Glutamatergic neuron (in vitro differentiated cells): Measurements from ENCODE around the gene TTC4. TPM values are rescaled to one million over a fixed set of nuclear protein-coding genes. Genes with fewer than 3 reads are reported as not detected.

Experiments
- DNase-seq: peaks from one replicate; pipeline ENCODE4 v3.0.0; 2022
- H3K27ac Mint-ChIP-seq: one replicate; pipeline ENCODE4 v1.8.0; 2020; ENCODE audit warnings: mild to moderate bottlenecking, mixed read lengths, inconsistent platforms; ENCODE audit not compliant: unreplicated experiment
- H3K27me3 Mint-ChIP-seq: one replicate; pipeline ENCODE4 v1.8.0; 2020; ENCODE audit warnings: mild to moderate bottlenecking, moderate library complexity, mixed read lengths, inconsistent platforms; ENCODE audit not compliant: unreplicated experiment
- H3K36me3 Mint-ChIP-seq: one replicate; pipeline ENCODE4 v1.8.0; 2020; ENCODE audit warnings: mild to moderate bottlenecking, mixed read lengths, inconsistent platforms; ENCODE audit not compliant: unreplicated experiment
- H3K4me1 Mint-ChIP-seq: one replicate; pipeline ENCODE4 v1.8.0; 2020; ENCODE audit warnings: mild to moderate bottlenecking, low read depth, mixed read lengths, inconsistent platforms; ENCODE audit not compliant: unreplicated experiment
- H3K4me3 Mint-ChIP-seq: one replicate; pipeline ENCODE4 v1.8.0; 2020; ENCODE audit warnings: mild to moderate bottlenecking, mixed read lengths, inconsistent platforms; ENCODE audit not compliant: unreplicated experiment
- H3K9me3 Mint-ChIP-seq: one replicate; pipeline ENCODE4 v1.8.0; 2020; ENCODE audit warnings: mild to moderate bottlenecking, moderate library complexity, mixed read lengths, inconsistent platforms; ENCODE audit not compliant: unreplicated experiment
- total RNA-seq: library from RNA; stranded (reverse); fragmentation: NEBNext Ultra II Directional; extraction: Animal tissue kit (Norgen Biotek cat#: 25700); gene quantifications from one replicate; pipeline ENCODE4 v1.2.1, GENCODE V29; 2021; ENCODE audit not compliant: unreplicated experiment
- TF ChIP-seq, protein P1 (sequence below): fragments of 200-600 bp; sonication (generic); IDR thresholded peaks from one replicate; pipeline ENCODE4 v1.5.0; 2021; ENCODE audit not compliant: partially characterized antibody, unreplicated experiment

TTC4 gene
- total RNA-seq, 1 donor from 2014 or later, result 14.3 TPM

DNA sequence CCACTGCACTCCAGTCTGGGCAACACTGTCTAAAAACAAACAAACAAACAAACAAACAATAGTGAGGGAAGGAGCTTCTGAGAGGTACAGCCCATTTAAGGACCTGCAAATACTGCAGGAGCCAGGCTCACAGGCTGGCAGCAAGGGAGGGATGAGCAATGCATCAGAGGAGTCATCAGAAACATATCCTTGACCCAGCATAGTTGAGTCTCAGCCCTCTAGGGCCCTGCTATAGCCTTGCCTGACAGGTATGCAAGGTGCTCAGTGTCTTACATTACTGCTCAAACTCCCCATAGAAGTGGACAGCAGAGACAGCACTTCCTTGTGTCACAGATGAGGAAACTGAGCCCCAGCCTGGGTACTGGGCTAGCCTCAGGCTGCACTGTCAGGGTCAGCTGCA lies 7.3 kb upstream of the TTC4 start:
- DNase-seq, result no peak
- Mint-ChIP-seq H3K9me3 (peaks cover 2% of the 10 kb centered on the region), H3K27ac (no peak overlapping the region), H3K36me3 (no peaks in the 10 kb centered on the region), H3K4me1 (peaks cover 9% of the 10 kb centered on the region), H3K27me3 (peaks cover 8% of the 10 kb centered on the region), H3K4me3 (peak overlapping the region; percentile 38)
- TF ChIP-seq, protein P1, sequence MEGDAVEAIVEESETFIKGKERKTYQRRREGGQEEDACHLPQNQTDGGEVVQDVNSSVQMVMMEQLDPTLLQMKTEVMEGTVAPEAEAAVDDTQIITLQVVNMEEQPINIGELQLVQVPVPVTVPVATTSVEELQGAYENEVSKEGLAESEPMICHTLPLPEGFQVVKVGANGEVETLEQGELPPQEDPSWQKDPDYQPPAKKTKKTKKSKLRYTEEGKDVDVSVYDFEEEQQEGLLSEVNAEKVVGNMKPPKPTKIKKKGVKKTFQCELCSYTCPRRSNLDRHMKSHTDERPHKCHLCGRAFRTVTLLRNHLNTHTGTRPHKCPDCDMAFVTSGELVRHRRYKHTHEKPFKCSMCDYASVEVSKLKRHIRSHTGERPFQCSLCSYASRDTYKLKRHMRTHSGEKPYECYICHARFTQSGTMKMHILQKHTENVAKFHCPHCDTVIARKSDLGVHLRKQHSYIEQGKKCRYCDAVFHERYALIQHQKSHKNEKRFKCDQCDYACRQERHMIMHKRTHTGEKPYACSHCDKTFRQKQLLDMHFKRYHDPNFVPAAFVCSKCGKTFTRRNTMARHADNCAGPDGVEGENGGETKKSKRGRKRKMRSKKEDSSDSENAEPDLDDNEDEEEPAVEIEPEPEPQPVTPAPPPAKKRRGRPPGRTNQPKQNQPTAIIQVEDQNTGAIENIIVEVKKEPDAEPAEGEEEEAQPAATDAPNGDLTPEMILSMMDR, result no peak

DNA sequence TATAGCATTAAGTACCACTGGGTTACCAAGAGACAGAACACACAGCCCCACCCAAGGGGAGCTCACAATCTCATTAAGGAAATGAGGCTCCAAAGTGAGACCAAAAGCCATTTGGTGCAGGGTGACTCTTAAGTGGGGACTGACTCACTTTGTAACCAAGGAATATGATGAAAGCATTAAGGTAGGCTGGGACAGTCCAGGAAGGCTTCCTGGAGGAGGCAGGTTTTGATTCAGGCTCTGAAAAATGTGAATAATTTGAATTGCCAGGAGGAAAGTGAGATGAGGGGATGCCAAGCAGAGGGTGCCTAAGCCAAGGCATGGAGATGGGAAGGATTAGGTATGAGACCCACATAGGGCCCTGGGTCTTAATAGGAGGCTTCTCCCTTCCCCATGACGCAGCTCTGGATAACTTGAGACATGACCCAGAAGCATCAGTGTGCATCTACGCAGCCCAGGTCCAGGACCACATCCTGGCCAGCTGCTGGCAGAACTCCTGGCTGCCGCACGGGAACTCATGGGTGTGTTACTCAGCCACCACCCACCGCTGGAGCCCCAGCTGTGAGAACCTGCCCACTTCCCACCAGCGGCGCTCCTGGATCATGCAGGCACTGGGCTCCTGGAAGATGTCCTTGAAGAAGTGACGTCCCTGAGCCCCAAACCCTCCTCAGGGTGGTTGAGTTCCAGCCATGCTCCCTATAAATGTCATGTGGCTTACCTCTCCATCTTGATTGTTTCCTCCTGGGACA lies 5.9 kb upstream of the TTC4 start:
- TF ChIP-seq, protein P1, result no peak
- Mint-ChIP-seq H3K27me3 (peaks cover 12% of the 10 kb centered on the region), H3K27ac (no peak overlapping the region), H3K36me3 (no peaks in the 10 kb centered on the region), H3K4me3 (no peak overlapping the region), H3K9me3 (no peaks in the 10 kb centered on the region), H3K4me1 (peaks cover 7% of the 10 kb centered on the region)
- no peak for DNase-seq

DNA sequence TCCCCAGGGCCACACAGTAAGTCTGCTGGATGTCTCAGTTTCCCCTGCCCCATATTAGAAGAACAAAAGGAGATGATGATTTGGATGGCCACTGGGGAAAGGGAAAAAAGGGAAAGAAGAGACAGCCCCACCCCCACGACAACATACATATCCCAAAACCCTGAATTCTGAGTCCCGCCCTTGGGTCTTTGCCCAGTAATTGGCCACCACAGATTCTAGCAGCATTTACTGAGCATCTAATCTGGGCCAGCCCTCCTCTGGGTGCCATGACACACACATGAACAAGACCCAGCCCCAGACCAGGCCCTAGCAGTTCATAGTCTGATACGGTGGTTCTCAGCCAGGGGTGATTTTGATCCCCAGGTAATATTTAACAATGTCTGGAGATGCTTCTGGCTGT lies 5.2 kb upstream of the TTC4 start:
- H3K9me3 Mint-ChIP-seq, result no peaks in the 10 kb centered on the region
- no peak overlapping the region for H3K27ac Mint-ChIP-seq
- no peaks in the 10 kb centered on the region for H3K36me3 Mint-ChIP-seq
- H3K27me3 Mint-ChIP-seq, result peaks cover 12% of the 10 kb centered on the region
- H3K4me3 Mint-ChIP-seq, result no peak overlapping the region
- peaks cover 7% of the 10 kb centered on the region for H3K4me1 Mint-ChIP-seq
- no peak for DNase-seq
- TF ChIP-seq, protein P1, result no peak

DNA sequence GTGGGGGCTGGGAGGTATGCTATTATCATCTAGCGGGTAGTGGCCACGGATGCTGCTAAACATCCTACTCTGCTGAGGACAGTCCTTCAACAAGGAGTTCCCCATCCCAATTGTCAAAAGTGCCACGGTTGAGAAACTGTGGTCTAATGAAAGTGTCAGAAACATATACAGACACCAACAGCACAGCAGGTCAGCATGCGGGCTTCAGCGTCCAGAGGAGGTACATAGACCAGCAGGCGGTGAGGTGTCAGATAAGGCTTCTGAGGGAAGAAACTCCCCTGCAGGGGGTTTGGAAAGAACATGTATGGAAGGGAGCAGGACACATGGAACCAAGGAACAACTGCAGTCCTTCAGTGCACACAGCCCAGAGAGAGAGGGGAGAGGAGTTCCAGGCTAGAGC lies 4.8 kb upstream of the TTC4 start:
- Mint-ChIP-seq H3K27ac (no peak overlapping the region), H3K27me3 (peaks cover 12% of the 10 kb centered on the region)
- TF ChIP-seq, protein P1, result no peak

DNA sequence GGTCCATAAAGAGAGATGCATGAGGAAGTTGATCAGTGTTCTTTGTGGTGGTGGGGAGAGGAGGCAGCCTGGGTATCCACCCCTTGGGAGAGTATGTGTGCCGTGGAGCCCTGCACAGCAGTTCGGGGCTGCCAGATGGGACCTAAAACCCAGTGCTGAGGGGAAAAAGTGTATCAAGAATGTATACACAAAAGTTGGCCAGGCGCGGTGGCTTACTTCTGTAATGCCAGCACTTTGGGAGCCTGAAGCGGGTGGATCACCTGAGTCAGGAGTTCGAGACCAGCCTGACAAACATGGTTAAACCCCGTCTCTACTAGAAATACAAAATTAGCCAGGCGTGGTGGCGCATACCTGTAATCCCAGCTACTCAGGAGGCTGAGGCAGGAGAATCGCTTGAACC lies 4.1 kb upstream of the TTC4 start:
- Mint-ChIP-seq H3K4me1 (peaks cover 7% of the 10 kb centered on the region), H3K36me3 (no peaks in the 10 kb centered on the region), H3K9me3 (no peaks in the 10 kb centered on the region), H3K27me3 (peaks cover 10% of the 10 kb centered on the region), H3K4me3 (no peak overlapping the region), H3K27ac (no peak overlapping the region)
- no peak for DNase-seq
- TF ChIP-seq, protein P1, result no peak

More for the DNA sequence above, 4.8 kb upstream of the TTC4 start:
- Mint-ChIP-seq H3K4me3 (no peak overlapping the region), H3K9me3 (no peaks in the 10 kb centered on the region), H3K4me1 (peaks cover 7% of the 10 kb centered on the region), H3K36me3 (no peaks in the 10 kb centered on the region)
- no peak for DNase-seq
